ENCODE measurements around the gene KCNJ2. TPM values are rescaled to one million over a fixed set of nuclear protein-coding genes. Genes with fewer than 3 reads are reported as not detected.

Gene KCNJ2
- total RNA-seq, 1 experiment from 2014 or later, result 1.6 TPM

GRCh38 chr17:70139449-70139993, 29.8 kb upstream of the KCNJ2 start:
- TF ChIP-seq RORB (CRISPR knock-in tag; IDR thresholded peaks at IDR 0.05) (no peak), ZNF425 (CRISPR knock-in tag; conservative IDR thresholded peaks at IDR 0.05) (no peak), NR1H2 (CRISPR knock-in tag; IDR thresholded peaks at IDR 0.05) (no peak), E2F4 (CRISPR knock-in tag; IDR thresholded peaks at IDR 0.05; ENCODE audit: borderline replicate concordance, low read depth) (no peak)
- ChIA-PET POLR2A (interaction anchor here (0.7 kb wide), 1 partner anchor 604 kb away, joined by 3 read pairs; no protein-coding TSS in a partner anchor), CTCF (interaction anchor here (2.2 kb wide), 1 partner anchor 533 kb away, joined by 10 read pairs; no protein-coding TSS in a partner anchor)
- Mint-ChIP-seq H3K36me3 (no peaks in the 10 kb centered on the region), H3K4me1 (peaks cover 14% of the 10 kb centered on the region), H3K27ac (no peak overlapping the region), H3K4me3 (no peak overlapping the region), H3K9me3 (no peaks in the 10 kb centered on the region), H3K27me3 (ENCODE audit: low read depth) (no peaks in the 10 kb centered on the region)
- no peak for DNase-seq (ENCODE audit: low spot score)
- no peak for ATAC-seq

- DNase-seq (ENCODE audit: low spot score) (no peak), ATAC-seq (no peak)
These were observed 25.0 kb upstream of the KCNJ2 start for GRCh38 chr17:70144260-70144846.

GRCh38 chr17:70153210-70153609, 16.1 kb upstream of the KCNJ2 start:
- TF ChIP-seq FOXP4 (CRISPR knock-in tag; IDR thresholded peaks at IDR 0.05) (no peak), OVOL2 (CRISPR knock-in tag; IDR thresholded peaks at IDR 0.05; ENCODE audit: borderline replicate concordance) (no peak), ZNF121 (CRISPR knock-in tag; IDR thresholded peaks at IDR 0.05) (no peak), GTF2I (CRISPR knock-in tag; conservative IDR thresholded peaks at IDR 0.05) (no peak), TP53 (CRISPR knock-in tag; IDR thresholded peaks at IDR 0.05) (no peak), USF1 (CRISPR knock-in tag; IDR thresholded peaks at IDR 0.05) (no peak), ZNF512 (CRISPR knock-in tag; IDR thresholded peaks at IDR 0.05; ENCODE audit: borderline replicate concordance) (no peak)
- Mint-ChIP-seq H3K27me3 (ENCODE audit: low read depth) (no peaks in the 10 kb centered on the region), H3K9me3 (no peaks in the 10 kb centered on the region), H3K36me3 (no peaks in the 10 kb centered on the region), H3K27ac (no peak overlapping the region), H3K4me1 (no peaks in the 10 kb centered on the region), H3K4me3 (no peak overlapping the region)
- no peak for DNase-seq (ENCODE audit: low spot score)
- ChIA-PET CTCF (no interaction called here), POLR2A (no interaction called here)
- ATAC-seq, result no peak

More at GRCh38 chr17:70144260-70144846, 25.0 kb upstream of the KCNJ2 start:
- Mint-ChIP-seq H3K27ac (no peak overlapping the region), H3K4me3 (no peak overlapping the region), H3K9me3 (no peaks in the 10 kb centered on the region), H3K27me3 (ENCODE audit: low read depth) (no peaks in the 10 kb centered on the region), H3K36me3 (no peaks in the 10 kb centered on the region), H3K4me1 (no peaks in the 10 kb centered on the region)
- TF ChIP-seq CTCF (IDR thresholded peaks at IDR 0.05), result peak; percentile 39; the same call in 1 of the 2 replicates
- TF ChIP-seq SOX15 (CRISPR knock-in tag; IDR thresholded peaks at IDR 0.05), result no peak
- ChIA-PET CTCF (interaction anchor here (0.5 to 1.1 kb wide), 4 partner anchors 17 to 430 kb away, joined by 3 to 4 read pairs (median 3); no protein-coding TSS in a partner anchor), POLR2A (no interaction called here)

Data from WTC11 (cell line).